DMS114 treated with DMSO at 0.1 percent for 48 hours (cell line): ENCODE results near the gene DCAF8.
"Not testable (repeated sequence)": the region's sequence is repeated elsewhere in the genome, so short reads cannot be mapped to it uniquely, and the experiment has no call there.

Experiments used
- DNase-seq: peaks from one replicate; lab custom pipeline; 2025; ENCODE audit not compliant: unreplicated experiment; lab: John Stamatoyannopoulos, UW

The DCAF8 gene

DNA sequence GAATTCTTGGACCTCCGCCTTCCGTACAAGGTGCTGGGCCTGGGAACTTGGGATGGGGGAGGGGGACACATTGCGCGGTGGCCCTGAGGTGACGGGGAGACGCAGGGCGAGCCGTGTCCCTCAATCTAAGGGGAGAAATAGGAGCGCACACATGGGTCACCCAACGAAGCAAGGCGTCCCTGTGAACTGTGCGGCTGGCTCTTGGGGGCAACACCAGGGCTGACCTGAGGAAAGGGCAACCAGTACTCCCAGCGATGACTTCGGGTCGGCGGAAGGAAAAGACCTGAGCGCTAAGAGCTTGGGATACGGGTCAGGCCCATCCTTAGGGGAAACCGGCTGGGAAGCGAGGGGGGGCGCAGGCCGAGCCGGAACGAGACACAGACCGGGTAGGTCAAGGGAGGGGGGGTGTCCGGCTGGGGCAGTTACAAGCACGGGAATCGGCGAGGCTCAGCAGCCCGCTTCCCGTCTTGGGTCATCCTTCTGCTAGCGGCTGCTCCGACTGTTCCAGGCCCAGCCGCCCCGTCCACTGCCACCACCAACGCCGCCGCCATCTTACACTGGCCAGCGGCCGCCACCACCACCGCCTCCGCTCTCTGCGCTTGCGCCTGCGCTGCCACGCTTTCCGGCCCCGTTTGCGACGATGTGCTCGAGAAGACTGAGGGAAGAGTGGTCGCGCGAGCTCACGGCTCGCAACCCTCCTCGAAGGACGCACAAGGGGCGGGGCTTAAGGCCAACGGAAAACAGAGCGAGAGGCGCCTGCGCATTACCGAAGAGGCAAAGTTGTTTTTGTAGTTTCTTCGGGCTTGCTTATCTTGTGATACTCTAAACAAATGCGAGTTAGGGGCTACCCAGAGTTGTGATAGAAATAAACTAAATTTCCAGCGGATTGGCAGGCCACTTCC, at the start of gene DCAF8:
Gene DCAF8, minus strand, starts transcription at position 657 of the 902 bp plus-strand sequence. CDS start 18,541 bp downstream, outside the sequence.
- DNase-seq: peak; percentile 99

DNA sequence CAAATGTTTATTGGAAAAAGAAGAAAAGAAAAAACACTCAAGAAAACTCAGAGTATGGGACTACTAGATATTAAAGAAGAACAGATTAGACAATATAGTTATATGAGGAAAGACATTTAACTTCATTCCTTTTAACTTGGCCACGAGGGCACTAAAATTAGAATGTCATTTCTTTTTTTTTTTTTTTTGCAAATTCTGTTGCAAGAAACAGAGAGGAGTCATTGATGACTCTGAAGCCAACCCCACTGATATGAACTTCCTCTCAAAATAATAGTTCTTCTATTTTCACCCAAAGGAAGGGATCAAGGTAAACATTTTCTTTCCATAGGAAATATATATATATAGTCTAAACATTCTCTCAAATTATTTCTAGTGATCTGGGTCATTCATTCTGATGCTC, 47.2 kb upstream of the DCAF8 start:
- DNase-seq: no peak

DNA sequence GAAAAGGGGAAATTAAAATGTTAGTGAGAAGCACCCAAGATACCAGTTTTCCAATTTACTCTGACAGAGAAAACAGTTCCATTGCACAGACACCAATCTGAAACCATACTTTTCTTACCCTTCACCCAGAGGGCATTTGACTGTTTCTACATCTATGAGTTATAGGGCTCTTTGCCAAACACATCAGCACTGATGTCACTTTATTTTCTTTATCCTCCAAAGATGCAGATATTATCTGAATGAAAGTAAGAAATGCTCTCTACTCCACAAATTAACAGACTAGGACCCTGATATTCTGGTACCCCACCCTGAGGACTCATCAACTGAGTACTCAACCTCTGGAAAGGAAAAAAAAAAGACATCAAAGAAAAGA, 46.8 kb upstream of the DCAF8 start:
- DNase-seq: no peak

DNA sequence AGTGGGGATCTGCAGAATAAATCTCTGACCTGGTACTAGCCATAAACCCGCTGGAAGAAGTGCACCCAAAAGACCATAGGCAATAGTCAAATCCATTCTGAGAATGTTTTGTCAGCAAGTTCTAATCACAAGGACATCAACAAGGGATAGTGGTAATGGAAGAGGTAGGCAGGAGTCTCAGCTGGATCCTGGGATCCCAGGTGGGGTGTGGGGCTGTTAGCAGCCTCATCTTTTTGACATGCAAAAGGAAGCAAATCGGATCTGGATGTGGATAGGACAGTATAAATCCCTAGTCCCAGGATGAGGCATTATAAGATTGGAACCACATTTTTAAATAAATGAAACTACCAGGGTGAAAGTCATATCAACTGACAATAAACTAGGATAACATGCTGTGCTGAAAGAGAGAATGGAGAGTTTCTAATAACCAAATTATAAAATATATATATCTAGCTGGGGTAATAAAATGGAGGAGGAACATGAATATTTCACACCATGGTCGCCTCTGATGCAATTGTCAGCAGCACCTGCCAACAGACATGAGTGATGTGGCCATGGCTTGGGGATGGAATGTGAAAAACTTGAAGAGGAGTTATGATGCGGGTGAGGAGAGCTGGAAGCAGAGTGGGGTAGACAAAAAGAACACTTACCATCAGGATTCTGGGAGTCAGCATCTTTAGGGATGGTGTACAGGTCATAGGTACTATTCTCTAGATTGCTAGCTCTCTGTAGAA, 46.3 kb upstream of the DCAF8 start:
- no peak for DNase-seq

DNA sequence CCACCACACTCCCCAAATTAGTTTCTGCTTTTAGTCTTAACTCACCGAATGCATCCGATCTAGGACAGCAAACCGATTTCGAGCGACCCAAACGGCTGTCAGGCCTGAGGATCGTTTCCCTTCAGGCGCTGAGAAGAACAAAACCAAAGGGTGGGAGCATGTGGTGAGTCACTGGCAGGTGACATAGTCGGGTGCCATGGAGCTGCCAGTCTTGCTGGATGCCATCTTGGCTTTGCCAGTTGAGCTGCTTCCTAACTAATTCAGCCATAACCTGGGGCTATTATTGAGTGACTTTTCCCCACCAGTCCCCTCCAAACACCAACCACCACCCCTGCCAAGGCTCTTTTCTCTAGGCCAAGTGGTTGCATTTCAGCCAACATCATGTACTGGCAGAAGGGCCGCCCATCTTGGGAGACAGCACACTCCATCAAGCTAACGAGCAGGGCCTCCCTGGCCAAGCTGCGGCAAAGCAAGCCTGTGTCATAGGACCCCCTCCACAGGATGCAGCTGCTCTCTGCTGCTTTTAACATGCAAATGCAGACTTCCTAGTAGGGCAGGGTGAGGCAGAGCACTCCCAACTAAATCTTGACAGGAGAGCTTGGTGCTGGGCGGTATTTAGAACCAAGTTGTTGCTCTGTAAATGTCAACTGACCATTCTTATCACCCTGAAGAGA, 44.9 kb upstream of the DCAF8 start:
- DNase-seq: no peak

DNA sequence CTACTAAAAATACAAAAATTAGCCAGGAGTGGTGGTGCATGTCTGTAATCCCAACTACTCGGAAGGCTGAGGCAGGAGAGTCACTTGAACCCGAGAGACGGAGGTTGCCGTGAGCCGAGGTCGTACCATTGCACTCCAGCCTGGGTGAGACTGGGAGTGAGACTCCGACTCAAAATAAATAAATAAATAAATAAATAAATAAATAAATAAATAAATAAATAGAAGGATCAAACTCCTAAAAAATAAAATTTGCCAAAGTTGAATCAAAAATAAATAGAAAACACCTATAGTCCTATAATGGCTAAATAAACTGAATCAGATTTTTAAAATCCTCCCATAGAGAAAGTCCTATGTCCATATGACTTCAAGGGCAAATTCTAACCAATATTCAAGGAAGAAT, 37.8 kb upstream of the DCAF8 start:
- no peak for DNase-seq

DNA sequence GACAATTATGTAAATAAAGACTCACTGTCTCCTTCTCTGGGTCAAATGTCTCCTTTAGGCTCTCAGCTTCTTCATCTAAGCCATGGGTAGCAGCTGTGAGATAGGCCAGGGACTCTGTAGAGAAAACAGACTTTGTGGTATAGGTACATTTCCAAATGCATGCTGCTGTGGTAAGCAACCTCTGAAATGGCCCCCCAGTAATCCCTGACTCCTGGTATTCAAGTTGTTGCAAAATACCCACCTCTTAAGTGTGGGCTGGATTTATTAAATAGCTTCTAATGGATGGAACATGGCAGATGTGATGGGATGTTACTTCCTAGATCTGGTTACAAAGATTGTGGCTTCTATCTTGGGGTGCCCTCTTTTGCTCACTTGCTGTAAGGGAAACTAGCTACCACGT, 33.7 kb upstream of the DCAF8 start:
- no peak for DNase-seq

DNA sequence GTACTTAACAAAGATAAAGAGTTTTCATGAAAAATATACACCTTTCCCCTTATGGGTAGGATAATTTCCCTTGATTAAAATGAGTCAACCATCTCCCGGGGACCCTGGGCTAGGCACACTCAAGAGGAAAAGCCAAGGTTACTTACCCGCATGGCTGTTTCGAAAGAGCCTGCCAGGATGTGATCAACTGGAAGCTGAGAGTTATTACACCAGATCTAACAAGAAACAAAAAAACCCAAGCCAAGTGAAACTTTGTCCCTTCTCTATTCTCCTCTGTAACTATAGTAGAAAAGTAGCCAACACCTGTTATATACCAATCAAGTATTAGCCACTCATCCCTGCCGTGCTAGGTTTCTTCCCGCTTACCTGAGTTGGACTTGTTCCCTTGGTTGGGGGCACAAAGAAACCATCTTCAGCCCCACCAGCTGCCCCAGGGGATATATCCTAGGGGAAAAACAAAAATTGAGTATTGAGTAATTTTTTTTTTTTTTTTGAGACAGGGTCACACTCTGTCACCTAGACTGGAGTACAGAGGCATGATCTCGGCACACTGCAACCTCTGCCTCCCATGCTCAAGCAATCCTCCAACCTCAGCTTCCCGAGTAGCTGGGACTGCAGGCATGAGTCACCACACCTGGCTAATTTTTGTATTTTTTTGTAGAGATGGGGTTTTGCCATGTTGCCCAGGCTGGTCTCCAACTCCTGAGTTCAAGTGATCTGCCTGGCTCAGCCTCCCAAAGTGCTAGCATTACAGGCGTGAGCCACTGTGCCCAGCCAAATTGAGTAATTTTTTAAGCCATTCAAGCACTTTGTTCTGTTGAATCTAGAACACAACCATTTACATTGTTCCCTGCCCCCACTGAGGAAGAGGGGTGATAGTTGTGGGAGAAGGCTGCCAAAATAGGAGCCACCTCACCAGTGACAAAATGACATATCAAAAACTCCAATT, 30.9 kb upstream of the DCAF8 start:
- DNase-seq: no peak

DNA sequence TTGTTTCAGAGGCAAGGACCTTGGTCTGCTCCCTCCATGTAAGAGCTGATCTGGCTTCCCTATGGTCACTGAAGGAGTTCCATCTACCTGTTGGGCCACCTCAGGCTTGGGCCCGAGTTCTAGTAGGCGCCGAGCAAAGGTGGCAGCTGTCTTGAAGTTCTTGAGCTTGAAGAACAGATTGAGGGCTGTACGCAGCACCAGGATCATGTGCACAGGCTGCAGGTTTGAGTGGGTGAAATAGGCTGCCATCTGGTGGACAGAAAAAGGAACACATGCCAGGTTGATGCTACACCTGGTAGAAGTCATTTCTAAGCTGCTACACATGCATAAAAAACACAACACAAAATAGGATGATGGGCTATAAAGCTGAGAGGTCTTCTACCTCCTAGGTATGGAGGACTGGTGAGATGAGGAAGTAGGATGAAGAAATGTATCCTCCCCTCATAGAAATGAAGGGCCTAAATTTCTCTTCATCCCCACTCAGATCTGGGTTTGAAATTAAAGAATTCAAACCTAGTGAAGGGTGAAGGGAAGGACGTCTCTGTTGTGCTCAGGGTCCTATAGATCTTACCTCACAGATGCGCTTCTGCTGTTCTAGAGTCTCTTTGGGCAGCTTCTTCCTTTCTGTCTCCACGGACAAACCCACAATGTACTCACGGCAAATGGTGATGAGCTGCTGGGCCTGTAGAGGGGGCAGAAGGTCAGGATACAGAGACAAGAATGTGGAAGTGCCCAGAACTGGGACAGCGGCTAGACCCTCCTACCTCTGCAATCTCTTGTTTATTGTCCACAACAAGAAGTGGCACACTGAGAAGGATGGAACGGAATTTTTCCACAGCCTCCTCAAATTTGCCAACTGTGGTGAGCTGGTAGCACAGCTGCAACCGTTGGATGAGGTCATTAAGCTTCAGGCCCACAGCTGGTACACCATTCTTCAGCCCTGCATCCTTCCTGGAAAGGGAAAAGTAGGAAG, 29.2 kb upstream of the DCAF8 start:
- DNase-seq: peak; percentile 65

DNA sequence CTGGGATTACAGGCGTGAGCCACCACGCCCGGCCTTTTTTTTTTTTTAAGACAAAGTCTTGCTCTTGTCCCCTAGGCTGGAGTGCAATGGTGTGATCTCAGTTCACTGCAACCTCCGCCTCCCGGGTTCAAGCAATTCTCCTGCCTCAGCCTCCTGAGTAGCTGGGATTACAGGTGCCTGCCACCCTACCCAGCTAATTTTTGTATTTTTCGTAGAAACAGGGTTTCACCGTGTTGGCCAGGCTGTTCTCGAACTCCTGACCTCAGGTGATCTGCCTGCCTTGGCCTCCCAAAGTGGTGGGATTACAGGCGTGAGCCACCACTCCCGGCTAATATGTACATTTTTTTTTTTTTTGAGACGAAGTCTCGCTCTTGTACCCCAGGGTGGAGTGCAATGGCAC, 25.4 kb upstream of the DCAF8 start:
- DNase-seq: not testable (repeated sequence)

DNA sequence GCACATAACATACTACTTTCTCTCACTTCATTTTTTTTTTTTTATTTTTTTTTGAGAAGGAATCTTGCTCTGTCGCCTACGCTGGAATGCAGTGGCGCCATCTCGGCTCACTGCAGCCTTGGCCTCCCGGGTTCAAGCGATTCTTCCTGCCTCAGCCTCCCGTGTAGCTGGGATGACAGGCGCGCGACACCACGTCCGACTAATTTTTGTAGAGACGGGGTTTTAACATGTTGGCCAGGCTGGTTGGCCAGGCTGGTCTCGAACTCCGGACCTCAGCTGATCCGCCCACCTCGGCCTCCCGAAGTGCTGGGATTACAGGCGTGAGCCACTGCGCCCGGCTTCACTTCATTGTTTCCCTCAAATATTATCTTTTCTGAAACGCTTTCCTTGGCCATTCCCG, 23.2 kb upstream of the DCAF8 start:
- DNase-seq: no peak

DNA sequence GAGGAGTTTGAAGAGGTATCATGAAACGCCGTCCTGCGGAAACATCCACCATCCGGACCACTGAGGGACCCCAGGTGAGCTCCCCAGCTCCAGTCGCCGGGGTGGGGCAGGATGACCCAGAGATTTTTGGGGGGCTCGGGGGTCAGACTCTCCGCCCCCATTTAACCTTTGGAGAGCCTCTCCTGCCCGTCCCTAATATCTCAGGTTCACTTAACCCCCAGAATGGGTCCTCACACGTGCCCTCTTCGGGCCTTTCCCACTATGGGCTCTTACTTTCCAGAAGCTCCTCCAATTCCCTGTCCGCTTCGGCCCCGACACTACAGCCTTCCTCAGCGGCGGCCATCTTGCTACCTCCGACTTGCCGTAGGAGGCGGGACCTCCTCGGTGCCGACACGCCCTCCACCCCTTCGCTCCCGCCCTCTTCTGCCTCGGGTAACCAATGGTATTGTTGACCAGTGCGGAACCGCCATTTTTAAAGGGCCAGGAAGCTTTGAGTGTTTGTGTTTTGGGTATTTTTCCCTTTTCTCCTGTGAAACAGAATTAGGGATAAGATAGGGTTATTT, 22.5 kb upstream of the DCAF8 start, which contains the start of gene PEX19:
Gene PEX19, minus strand, starts transcription at position 352 of the 563 bp plus-strand sequence. Its CDS starts 9 bp downstream, at position 343.
- peak; percentile 98 for DNase-seq

DNA sequence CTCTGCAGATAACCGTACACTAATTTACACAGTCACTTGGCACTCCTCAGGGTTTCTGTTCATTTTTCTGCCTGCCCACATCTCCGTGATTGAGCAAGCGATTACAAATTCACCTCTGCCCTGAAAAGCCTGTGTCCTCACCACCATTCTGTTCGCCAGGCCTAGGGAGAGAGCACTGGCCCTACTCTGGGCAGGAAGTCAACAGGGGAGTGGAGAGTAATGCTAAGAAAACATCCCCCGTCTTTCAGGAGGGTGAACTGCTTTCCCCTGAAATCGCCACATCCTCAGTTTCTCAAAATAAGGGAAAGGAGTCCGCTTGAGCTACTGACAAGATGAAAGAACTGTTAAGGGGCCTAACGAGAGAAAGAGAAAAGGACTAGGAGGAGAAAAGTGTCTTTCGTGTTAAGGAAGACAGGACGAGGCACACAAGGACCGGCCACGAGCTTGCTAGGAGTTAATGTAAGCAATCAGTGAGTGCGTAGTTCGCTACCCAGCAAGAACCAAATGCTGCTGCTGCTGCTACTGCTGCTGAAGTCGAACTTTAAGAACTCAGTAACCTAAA, 22.0 kb upstream of the DCAF8 start:
- DNase-seq: no peak

DNA sequence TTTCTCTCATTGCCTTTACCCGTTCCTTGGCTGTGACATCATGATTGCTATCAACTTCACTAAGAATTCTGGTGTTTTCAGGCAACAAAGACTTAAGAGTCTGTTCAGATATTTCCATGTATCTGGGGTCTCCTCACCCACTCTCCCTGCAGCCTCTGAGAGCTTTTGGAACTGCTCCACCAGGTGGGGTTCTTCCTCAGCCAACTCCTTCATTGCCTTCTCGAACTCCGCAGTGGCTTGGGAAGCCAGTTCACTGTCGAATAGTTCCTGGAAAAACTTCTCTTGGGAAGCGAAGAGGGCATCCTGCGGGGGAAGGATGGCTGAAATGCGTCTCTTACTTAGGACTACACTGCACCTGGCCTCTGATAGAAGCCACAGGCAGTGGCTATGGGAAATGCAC, 20.5 kb upstream of the DCAF8 start:
- DNase-seq: no peak

DNA sequence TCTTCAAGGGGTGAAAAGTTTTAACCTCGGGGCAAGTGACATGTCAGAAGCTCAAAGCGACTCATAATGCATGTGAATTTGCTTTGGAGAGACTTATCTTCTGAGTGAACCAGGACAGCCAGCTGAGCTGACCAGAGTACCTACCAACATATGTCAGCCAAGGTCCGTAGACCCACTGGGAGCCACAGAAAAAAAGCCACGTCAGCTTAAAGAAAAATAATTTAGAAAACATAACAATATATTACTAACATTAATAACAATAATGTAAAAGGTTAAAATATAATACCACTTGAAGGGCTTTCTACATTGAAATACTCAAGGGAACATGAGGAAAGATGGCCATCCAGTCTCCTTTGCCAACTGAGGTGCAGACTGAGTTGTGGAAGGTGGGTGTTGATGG, 15.6 kb upstream of the DCAF8 start:
- no peak for DNase-seq

DNA sequence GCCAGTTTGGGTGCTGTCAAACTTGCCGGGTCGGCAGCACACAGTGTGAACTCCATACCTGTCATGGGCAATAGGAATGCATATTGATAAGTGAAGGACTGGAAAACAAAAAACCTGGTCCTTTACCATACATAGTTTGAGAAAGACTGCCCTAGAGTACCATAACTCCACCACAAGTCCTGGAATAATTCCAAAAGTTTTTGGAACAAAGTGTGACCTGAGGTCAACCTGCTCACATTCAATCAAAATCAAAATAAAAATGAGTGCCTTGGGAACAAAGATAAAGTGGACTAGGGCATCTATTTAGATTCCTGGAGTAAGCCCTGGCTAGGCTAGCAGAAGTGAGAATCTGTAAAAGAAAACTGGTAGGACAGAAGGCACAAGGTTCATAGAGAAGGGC, 15.0 kb upstream of the DCAF8 start:
- no peak for DNase-seq

DNA sequence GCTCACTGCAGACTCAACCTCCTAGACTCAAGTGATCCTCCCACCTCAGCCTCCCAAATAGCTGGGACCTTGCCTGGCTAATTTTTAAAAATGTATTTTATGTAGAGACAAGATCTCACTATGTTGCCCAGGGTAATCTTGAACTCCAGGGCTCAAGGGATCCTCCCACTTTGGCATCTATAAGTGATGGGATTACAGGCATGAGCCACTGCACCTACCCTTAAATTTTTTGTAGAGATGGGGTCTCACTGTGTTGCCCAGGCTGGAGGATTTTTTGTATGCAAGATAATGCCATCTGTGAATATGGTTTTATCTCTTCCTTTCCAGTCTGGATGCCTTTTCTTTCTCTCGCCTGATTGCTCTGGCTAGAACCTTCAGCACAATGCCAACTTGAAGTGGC, 8.7 kb upstream of the DCAF8 start:
- DNase-seq: no peak

DNA sequence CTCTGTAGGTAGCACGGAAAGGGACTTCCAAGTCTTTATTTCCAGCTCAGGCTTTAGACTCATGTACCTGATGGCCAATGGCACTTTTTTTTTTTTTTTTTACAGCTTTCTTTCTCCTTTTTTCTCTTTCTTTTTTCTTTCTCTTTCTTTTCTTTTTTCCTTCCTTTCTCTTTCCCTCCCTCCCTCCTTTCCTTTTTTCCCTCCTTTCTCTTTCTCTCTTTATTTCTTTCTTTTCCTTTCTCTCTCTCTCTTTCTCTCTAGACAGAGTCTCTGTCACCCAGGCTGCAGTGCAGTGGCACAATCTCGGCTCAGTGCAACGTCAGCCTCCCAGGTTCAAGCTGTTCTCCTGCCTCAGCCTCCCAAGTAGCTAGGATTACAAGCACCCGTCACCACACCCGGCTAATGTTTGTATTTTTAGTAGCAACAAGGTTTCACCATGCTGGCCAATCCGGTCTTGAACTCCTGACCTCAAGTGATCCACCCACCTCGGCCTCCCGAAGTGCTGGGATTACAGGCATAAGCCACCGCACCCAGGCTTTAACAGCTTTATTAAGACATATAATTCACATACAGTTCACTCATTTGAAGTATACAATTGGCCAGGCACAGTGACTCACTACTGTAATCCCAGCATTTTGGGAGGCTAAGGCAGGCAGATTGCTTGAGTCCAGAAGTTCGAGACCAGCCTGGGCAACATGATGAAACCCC, 5.1 kb upstream of the DCAF8 start:
- no peak for DNase-seq
